GM11168 (cell line): Measurements from ENCODE around the gene ERVH48-1.
"Not testable (repeated sequence)": the region's sequence is repeated elsewhere in the genome, so short reads cannot be mapped to it uniquely, and the experiment has no call there.

Experiments used
- in situ Hi-C: fragments of 300-500 bp; cut with MboI; formaldehyde crosslinking; loops from one replicate; pipeline ENCODE4 v1.12.0; 2022; ENCODE audit warnings: low sequenced_read_pairs; ENCODE audit not compliant: unreplicated experiment

The ERVH48-1 gene

GRCh38 chr21:42913476-42913875 is 12.0 kb downstream of the ERVH48-1 start:
- in situ Hi-C loops: loop anchor here (25.0 kb wide), 1 partner anchor 199 kb away; the partner anchor contains the start of gene U2AF1

- in situ Hi-C loops: loop anchor here (25.0 kb wide), 1 partner anchor 200 kb away; the partner anchor contains the start of gene U2AF1
These were observed 13.5 kb downstream of the ERVH48-1 start for GRCh38 chr21:42911920-42912319.

- in situ Hi-C loops: loop anchor here (25.0 kb wide), 1 partner anchor 204 kb away; the partner anchor contains the start of gene U2AF1
These were observed 16.9 kb downstream of the ERVH48-1 start for GRCh38 chr21:42908484-42908883.

- in situ Hi-C loops: loop anchor here (25.0 kb wide), 1 partner anchor 206 kb away; the partner anchor contains the start of gene U2AF1
These were observed 19.2 kb downstream of the ERVH48-1 start for GRCh38 chr21:42906233-42906632.

GRCh38 chr21:42905195-42905594 is 20.2 kb downstream of the ERVH48-1 start:
- in situ Hi-C loops: loop anchor here (25.0 kb wide), 1 partner anchor 207 kb away; the partner anchor contains the start of gene U2AF1

GRCh38 chr21:42903817-42904216 is 21.6 kb downstream of the ERVH48-1 start:
- in situ Hi-C loops: loop anchor here (25.0 kb wide), 1 partner anchor 208 kb away; the partner anchor contains the start of gene U2AF1

GRCh38 chr21:42900446-42900845 is 25.0 kb downstream of the ERVH48-1 start:
- in situ Hi-C loops: loop anchor here (25.0 kb wide), 1 partner anchor 212 kb away; the partner anchor contains the start of gene U2AF1

- in situ Hi-C loops: no loop called here
These were observed 32.3 kb downstream of the ERVH48-1 start, which contains the start of gene NDUFV3 for GRCh38 chr21:42892931-42893755. Gene NDUFV3 (plus strand): TSS chr21:42893309. CDS start chr21:42893334, 25 bp downstream.

- in situ Hi-C loops: no loop called here
These were observed 32.9 kb downstream of the ERVH48-1 start for GRCh38 chr21:42892582-42892930.

- in situ Hi-C loops: no loop called here
These were observed 38.1 kb downstream of the ERVH48-1 start for GRCh38 chr21:42887326-42887725.

- in situ Hi-C loops: no loop called here
These were observed 41.5 kb downstream of the ERVH48-1 start for GRCh38 chr21:42883921-42884320.

- in situ Hi-C loops: no loop called here
These were observed 45.1 kb downstream of the ERVH48-1 start for GRCh38 chr21:42880352-42880751.

GRCh38 chr21:42878993-42879787 is 46.2 kb downstream of the ERVH48-1 start, which contains the start of gene WDR4:
Gene WDR4 (minus strand): TSS chr21:42879539. CDS start chr21:42879495, 44 bp downstream.
- in situ Hi-C loops: no loop called here

GRCh38 chr21:42878678-42878992 is 46.8 kb downstream of the ERVH48-1 start:
- in situ Hi-C loops: no loop called here

GRCh38 chr21:42875811-42876210 is 49.6 kb downstream of the ERVH48-1 start:
- in situ Hi-C loops: not testable (repeated sequence)

- in situ Hi-C loops: no loop called here
These were observed 52.3 kb downstream of the ERVH48-1 start for GRCh38 chr21:42873096-42873495.

GRCh38 chr21:42868196-42868595 is 57.2 kb downstream of the ERVH48-1 start:
- in situ Hi-C loops: no loop called here
